HG02870 (cell line): ENCODE results near the gene TST.

Source experiments
- ATAC-seq: cut with Tn5 transposase; IDR thresholded peaks from one replicate; pipeline ENCODE4 v1.9.1; 2021; ENCODE audit warnings: mild to moderate bottlenecking, moderate library complexity; ENCODE audit not compliant: unreplicated experiment

TST gene

GRCh38 chr22:37032535-37033460, 13.6 kb upstream of the TST start:
- no peak for ATAC-seq

GRCh38 chr22:37032134-37032534, 12.9 kb upstream of the TST start:
- no peak for ATAC-seq

- no peak for ATAC-seq
Observed at GRCh38 chr22:37030560-37031281, 11.5 kb upstream of the TST start.

GRCh38 chr22:37028692-37029674, 9.7 kb upstream of the TST start:
- no peak for ATAC-seq

- no peak for ATAC-seq
Observed at GRCh38 chr22:37027556-37027955, 8.3 kb upstream of the TST start.

GRCh38 chr22:37026325-37026724, 7.1 kb upstream of the TST start:
- no peak for ATAC-seq

GRCh38 chr22:37025500-37026070, 6.3 kb upstream of the TST start:
- ATAC-seq = no peak

GRCh38 chr22:37024339-37025157, 5.3 kb upstream of the TST start:
- no peak for ATAC-seq

- no peak for ATAC-seq
Observed at GRCh38 chr22:37023743-37024338, 4.6 kb upstream of the TST start.

- no peak for ATAC-seq
Observed at GRCh38 chr22:37022483-37023337, 3.5 kb upstream of the TST start.

- ATAC-seq = no peak
Observed at GRCh38 chr22:37021710-37022482, 2.6 kb upstream of the TST start.

GRCh38 chr22:37021041-37021440, 1.8 kb upstream of the TST start:
- no peak for ATAC-seq

GRCh38 chr22:37020192-37020479, 889 bp upstream of the TST start:
- no peak for ATAC-seq

- ATAC-seq = peak; percentile 3
Observed at GRCh38 chr22:37018815-37019308, 385 bp downstream of the TST start.

GRCh38 chr22:37018086-37018814, 997 bp downstream of the TST start:
- no peak for ATAC-seq

GRCh38 chr22:37017356-37017755, 1.9 kb downstream of the TST start:
- ATAC-seq = no peak
